Left lung (tissue), 10 donors: ENCODE data around the gene SYNM. TPM values are rescaled to one million over a fixed set of nuclear protein-coding genes. Genes with fewer than 3 reads are reported as not detected.
A peak's percentile ranks its signal among the peaks of the same experiment; 100 is the strongest.
"Not testable (repeated sequence)": the region's sequence is repeated elsewhere in the genome, so short reads cannot be mapped to it uniquely, and the experiment has no call there.

Source experiments
- ATAC-seq: fragments of 200-7000 bp; cut with Tn5 transposase; one replicate; pipeline ENCODE4 v1.9.1; 2020; ENCODE audit warnings: moderate library complexity
- DNase-seq, 4 donors: peaks; one replicate each; pipeline ENCODE4 v3.0.0-alpha.2; 2013 to 2020
- H3K27ac ChIP-seq, 2 donors: fragments of 200-600 bp; sonication (generic) in 1 of 2; one replicate each; pipeline versions ENCODE4 v1.5.0 to v1.8.0; 2020 to 2021
- H3K27me3 ChIP-seq, 2 donors: fragments of 200-600 bp; sonication (generic) in 1 of 2; one replicate each; pipeline versions ENCODE4 v1.5.0 to v1.8.0; 2020 to 2021
- H3K36me3 ChIP-seq, 2 donors: fragments of 200-600 bp; sonication (generic) in 1 of 2; one replicate each; pipeline versions ENCODE4 v1.5.0 to v1.8.0; 2020 to 2021
- H3K4me1 ChIP-seq, 2 donors: fragments of 200-600 bp; one replicate each; pipeline ENCODE4 v1.8.0; 2021
- H3K4me3 ChIP-seq, 2 donors: fragments of 200-600 bp; sonication (generic) in 1 of 2; one replicate each; pipeline versions ENCODE4 v1.5.0 to v1.8.0; 2020 to 2021; ENCODE audit warnings: mild to moderate bottlenecking in 1 of 2
- H3K9me3 ChIP-seq, 2 donors: fragments of 200-600 bp; sonication (generic) in 1 of 2; one replicate each; pipeline versions ENCODE4 v1.5.0 to v1.8.0; 2020 to 2021
- intact Hi-C, 2 donors: fragments of 100-400 bp; cut with DNase I; formaldehyde crosslinking; loops; one replicate each; pipeline versions ENCODE4 v1.11.2 to v1.14.2; 2022
- polyA plus RNA-seq, 6 donors: library from polyadenylated mRNA; unstranded; fragments of 120-200 nt; gene quantifications; one replicate each; pipeline ENCODE4 v1.2.1, GENCODE V29; 2013; ENCODE audit not compliant: insufficient read length in 6 of 6
- total RNA-seq, 2 donors: library from RNA; stranded (reverse); fragmentation: NEBNext Ultra II Directional; extraction: Animal tissue kit (Norgen Biotek cat#: 25700); gene quantifications; one replicate each; pipeline ENCODE4 v1.2.1, GENCODE V29; 2021
- TF ChIP-seq, protein P1 (sequence below), 2 donors: fragments of 200-600 bp; sonication (generic) in 1 of 2; IDR thresholded peaks; one replicate each; pipeline versions ENCODE4 v1.5.0 to v1.8.0; 2021; ENCODE audit warnings: antibody characterized with exemption in 2 of 2
- donor health status: DM: no; HTN: yes; CAD: no.
- donor health status: DM: no; HTN: no; CAD: no.

The SYNM gene
- total and polyA plus RNA-seq, 8 donors = 5.6 to 17.6 (median 7.1) TPM

DNA sequence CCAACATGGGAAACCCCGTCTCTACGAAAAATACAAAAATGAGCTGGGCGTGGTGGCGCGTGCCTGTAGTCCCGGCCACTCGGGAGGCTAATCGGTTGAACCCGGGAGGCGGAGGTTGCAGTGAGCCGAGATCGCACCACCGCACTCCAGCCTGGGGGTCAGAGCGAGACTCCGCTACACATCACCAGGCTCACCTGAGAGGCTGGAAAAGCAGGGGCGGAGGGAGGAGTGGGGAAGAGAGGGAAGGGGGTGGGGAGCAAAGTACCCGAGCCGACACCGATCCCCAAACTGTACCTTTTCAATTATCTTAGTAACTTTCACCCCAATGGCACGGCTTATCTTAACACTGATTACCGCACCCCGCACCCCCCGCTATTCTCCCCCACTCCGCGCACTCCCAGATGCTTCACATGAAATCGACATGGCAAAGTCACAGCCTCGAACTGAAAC lies 46.4 kb upstream of the SYNM start:
- H3K27me3 ChIP-seq = peaks cover 0 to 53% of the 10 kb centered on the region in 2 donors
- H3K36me3 ChIP-seq = no peaks in the 10 kb centered on the region
- intact Hi-C loops = no loop called here
- peak overlapping the region; percentile 2 to 28 for H3K27ac ChIP-seq
- TF ChIP-seq, protein P1, sequence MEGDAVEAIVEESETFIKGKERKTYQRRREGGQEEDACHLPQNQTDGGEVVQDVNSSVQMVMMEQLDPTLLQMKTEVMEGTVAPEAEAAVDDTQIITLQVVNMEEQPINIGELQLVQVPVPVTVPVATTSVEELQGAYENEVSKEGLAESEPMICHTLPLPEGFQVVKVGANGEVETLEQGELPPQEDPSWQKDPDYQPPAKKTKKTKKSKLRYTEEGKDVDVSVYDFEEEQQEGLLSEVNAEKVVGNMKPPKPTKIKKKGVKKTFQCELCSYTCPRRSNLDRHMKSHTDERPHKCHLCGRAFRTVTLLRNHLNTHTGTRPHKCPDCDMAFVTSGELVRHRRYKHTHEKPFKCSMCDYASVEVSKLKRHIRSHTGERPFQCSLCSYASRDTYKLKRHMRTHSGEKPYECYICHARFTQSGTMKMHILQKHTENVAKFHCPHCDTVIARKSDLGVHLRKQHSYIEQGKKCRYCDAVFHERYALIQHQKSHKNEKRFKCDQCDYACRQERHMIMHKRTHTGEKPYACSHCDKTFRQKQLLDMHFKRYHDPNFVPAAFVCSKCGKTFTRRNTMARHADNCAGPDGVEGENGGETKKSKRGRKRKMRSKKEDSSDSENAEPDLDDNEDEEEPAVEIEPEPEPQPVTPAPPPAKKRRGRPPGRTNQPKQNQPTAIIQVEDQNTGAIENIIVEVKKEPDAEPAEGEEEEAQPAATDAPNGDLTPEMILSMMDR (IDR thresholded peaks at IDR 0.05) = no peak
- ATAC-seq (peak; percentile 18), DNase-seq (no peak)
- H3K4me1 ChIP-seq = peaks cover 0 to 16% of the 10 kb centered on the region in 2 donors
- peak overlapping the region in 1 of 2 donors; percentile 24 for H3K4me3 ChIP-seq
- no peaks in the 10 kb centered on the region for H3K9me3 ChIP-seq

DNA sequence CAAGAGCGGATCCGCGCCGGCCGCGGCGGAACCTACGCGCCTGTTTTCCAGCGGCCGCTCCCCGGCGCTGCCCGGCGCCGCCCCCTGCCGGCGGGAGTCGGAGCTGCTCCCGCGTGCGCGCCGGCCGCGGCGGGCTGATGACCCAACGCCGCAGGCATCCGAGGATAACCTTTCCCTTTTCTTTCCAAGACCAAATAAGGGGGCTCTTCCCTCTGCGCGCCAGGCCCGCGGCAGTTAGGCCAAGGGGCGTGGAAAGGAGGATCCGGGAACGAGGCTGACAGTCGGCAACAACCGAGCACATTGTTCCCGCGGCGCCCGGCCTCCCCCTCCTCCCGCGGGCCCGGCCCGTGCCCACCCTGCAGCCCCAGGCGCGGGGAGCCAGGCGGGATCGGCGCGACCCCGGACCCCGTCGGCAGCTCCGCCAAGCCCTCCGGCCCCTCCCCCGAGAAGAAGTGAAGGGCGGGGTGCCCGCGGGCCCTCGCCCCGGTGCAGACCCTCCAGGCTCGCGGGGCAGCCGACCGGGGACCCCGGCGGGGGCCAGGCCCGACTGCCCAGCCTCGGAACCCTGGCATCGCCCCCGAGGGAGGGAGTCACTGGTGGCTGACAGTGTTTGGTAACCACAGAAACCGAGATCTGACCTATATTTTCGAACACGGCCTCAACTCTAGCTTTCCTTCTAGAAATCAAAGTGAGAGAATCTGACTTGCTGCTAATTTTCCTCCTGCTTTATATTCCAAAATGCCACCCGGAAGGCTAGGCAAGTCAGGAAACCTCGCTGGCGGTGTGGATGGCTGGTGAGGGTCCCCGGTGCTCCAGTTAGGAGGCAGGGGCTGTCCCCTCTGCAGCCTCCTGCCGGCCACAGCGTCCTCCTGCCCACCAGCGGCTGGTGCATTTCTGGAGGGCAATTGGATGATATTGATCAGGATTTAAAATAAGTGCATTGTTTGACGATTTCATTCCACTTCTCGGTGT lies 45.6 kb upstream of the SYNM start:
- TF ChIP-seq, protein P1 (IDR thresholded peaks at IDR 0.05) = peak; percentile 77 to 87

DNA sequence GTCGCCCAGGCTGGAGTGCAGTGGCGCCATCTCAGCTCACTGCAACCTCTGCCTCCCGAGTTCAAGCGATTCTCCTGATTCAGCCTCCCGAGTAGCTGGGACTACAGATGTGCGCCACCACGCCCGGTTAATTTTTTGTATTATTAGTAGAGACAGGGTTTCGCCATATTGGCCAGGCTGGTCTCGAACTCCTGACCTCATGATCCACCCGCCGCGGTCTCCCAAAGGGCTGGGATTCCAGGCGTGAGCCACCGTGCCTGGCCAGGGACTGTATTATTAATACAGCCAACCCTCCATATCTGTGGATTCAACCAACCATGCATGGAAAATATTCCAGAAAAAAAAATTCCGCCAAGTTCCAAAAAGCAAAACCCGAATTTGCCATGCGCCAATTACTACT lies 44.7 kb upstream of the SYNM start:
- intact Hi-C loops = loop anchor here in 1 of 2 donors (10.0 kb wide), 2 partner anchors 285 to 535 kb away; no protein-coding TSS in a partner anchor

More for the DNA sequence above, 45.6 kb upstream of the SYNM start:
- ATAC-seq = peak; percentile 97
- peak overlapping the region; percentile 63 to 69 for H3K27ac ChIP-seq
- H3K4me1 ChIP-seq = peaks cover 0 to 16% of the 10 kb centered on the region in 2 donors
- H3K36me3 ChIP-seq = no peaks in the 10 kb centered on the region
- peak; percentile 64 to 94 (median 84) for DNase-seq
- H3K27me3 ChIP-seq = peaks cover 0 to 53% of the 10 kb centered on the region in 2 donors
- intact Hi-C loops = no loop called here
- no peaks in the 10 kb centered on the region for H3K9me3 ChIP-seq
- H3K4me3 ChIP-seq = peak overlapping the region; percentile 41 to 46

DNA sequence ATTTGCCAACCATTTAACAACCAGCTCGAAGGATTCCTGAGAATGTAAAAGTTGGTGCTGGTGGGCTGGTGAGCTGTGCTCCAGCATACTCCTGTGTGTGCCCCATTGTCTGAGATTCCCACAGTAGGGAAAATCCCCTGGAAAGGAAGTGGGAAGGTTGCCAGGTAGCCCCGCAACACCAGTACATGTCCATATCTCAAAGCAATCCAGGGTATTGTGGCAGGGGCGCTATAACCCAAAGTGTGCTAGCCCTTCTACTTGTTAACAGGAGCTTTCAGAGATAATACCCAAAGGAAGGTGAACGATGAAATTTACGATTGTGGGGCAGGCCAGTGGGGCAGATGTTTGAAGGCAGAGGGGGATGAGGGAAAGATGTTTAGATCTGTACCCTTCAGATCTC lies 42.7 kb upstream of the SYNM start:
- H3K27ac ChIP-seq = no peak overlapping the region
- intact Hi-C loops = loop anchor here in 1 of 2 donors (10.0 kb wide), 2 partner anchors 287 to 537 kb away; no protein-coding TSS in a partner anchor
- TF ChIP-seq, protein P1 (IDR thresholded peaks at IDR 0.05) = no peak
- DNase-seq = no peak
- H3K4me1 ChIP-seq = peaks cover 0 to 16% of the 10 kb centered on the region in 2 donors
- no peaks in the 10 kb centered on the region for H3K36me3 ChIP-seq
- no peak for ATAC-seq
- H3K27me3 ChIP-seq = peaks cover 0 to 53% of the 10 kb centered on the region in 2 donors
- no peaks in the 10 kb centered on the region for H3K9me3 ChIP-seq
- H3K4me3 ChIP-seq = no peak overlapping the region

More for the DNA sequence above, 44.7 kb upstream of the SYNM start:
- not testable (repeated sequence) for H3K36me3 ChIP-seq, H3K9me3 ChIP-seq, DNase-seq, H3K27ac ChIP-seq, ATAC-seq, H3K4me3 ChIP-seq
- peaks cover 0 to 16% of the 10 kb centered on the region in 2 donors for H3K4me1 ChIP-seq
- H3K27me3 ChIP-seq = peaks cover 0 to 53% of the 10 kb centered on the region in 2 donors

DNA sequence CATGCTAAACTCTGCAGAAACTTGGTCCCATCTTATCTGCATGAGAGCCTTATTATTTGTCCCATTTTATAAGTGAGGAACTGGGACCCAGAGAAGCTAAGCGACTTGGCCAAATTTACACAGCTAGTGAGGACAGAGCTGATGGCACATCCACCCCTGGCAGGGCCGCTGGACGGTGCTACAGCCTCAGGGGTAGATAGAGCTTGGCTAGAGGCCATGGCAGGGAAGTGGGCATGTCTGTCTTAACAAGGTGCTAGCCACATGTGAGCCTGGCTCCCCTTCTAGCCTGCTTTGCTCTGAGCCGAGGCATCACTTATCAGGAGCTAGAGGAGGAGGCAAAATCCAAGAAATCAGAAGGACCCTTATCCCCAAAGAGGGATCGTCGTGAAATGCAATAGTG lies 36.7 kb upstream of the SYNM start:
- no peak overlapping the region for H3K4me3 ChIP-seq
- TF ChIP-seq, protein P1 (IDR thresholded peaks at IDR 0.05) = no peak
- intact Hi-C loops = loop anchor here in 1 of 2 donors (10.0 kb wide), 2 partner anchors 293 to 543 kb away; no protein-coding TSS in a partner anchor
- no peaks in the 10 kb centered on the region for H3K36me3 ChIP-seq
- no peaks in the 10 kb centered on the region for H3K4me1 ChIP-seq
- ATAC-seq (no peak), DNase-seq (no peak)
- H3K27ac ChIP-seq = no peak overlapping the region
- H3K9me3 ChIP-seq = no peaks in the 10 kb centered on the region
- H3K27me3 ChIP-seq = no peaks in the 10 kb centered on the region
